ENCODE data around the gene NDUFS3. TPM values are rescaled to one million over a fixed set of nuclear protein-coding genes. Genes with fewer than 3 reads are reported as not detected.

NDUFS3 gene
- total RNA-seq, 1 experiment from 2014 or later = 135 TPM

GRCh38 chr11:47591764-47592163 lies 12.9 kb downstream of the NDUFS3 start:
- TF ChIP-seq POLR2AphosphoS5 (IDR thresholded peaks at IDR 0.05; ENCODE audit: low read depth, low read length) (no peak), SIN3A (IDR thresholded peaks at IDR 0.05; ENCODE audit: borderline replicate concordance, insufficient read depth, low read depth, low read length) (no peak), CTCF (IDR thresholded peaks at IDR 0.05) (no peak), TCF7L2 (IDR thresholded peaks at IDR 0.05; ENCODE audit: low read depth, low read length) (no peak)
- TF ChIP-seq, protein P1, sequence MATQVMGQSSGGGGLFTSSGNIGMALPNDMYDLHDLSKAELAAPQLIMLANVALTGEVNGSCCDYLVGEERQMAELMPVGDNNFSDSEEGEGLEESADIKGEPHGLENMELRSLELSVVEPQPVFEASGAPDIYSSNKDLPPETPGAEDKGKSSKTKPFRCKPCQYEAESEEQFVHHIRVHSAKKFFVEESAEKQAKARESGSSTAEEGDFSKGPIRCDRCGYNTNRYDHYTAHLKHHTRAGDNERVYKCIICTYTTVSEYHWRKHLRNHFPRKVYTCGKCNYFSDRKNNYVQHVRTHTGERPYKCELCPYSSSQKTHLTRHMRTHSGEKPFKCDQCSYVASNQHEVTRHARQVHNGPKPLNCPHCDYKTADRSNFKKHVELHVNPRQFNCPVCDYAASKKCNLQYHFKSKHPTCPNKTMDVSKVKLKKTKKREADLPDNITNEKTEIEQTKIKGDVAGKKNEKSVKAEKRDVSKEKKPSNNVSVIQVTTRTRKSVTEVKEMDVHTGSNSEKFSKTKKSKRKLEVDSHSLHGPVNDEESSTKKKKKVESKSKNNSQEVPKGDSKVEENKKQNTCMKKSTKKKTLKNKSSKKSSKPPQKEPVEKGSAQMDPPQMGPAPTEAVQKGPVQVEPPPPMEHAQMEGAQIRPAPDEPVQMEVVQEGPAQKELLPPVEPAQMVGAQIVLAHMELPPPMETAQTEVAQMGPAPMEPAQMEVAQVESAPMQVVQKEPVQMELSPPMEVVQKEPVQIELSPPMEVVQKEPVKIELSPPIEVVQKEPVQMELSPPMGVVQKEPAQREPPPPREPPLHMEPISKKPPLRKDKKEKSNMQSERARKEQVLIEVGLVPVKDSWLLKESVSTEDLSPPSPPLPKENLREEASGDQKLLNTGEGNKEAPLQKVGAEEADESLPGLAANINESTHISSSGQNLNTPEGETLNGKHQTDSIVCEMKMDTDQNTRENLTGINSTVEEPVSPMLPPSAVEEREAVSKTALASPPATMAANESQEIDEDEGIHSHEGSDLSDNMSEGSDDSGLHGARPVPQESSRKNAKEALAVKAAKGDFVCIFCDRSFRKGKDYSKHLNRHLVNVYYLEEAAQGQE (IDR thresholded peaks at IDR 0.05; ENCODE audit: insufficient read depth in 1 of 2, low read depth in 2 of 2, low read length in 1 of 2) = no peak
- ATAC-seq (no peak), DNase-seq (ENCODE audit: low read depth, low spot score) (no peak)
- Histone ChIP-seq H3K4me3 (ENCODE audit: low read depth in 2 of 2, low read length in 2 of 2) (no peak overlapping the region), H3K27ac (ENCODE audit: low read length) (no peak overlapping the region), H3K27me3 (ENCODE audit: control insufficient read depth, insufficient read depth, low read length) (peaks cover 6% of the 10 kb centered on the region; the same call in 1 of the 2 replicates), H3K36me3 (ENCODE audit: control insufficient read depth, insufficient read depth, low read length) (no peaks in the 10 kb centered on the region), H3K4me1 (ENCODE audit: control insufficient read depth, insufficient read depth, low read length) (peaks cover 4% of the 10 kb centered on the region), H3K9me3 (ENCODE audit: control insufficient read depth, insufficient read depth, low read depth, low read length) (no peaks in the 10 kb centered on the region)
- intact Hi-C loops (cut with micrococcal nuclease; ENCODE audit: unreplicated experiment) = no loop called here
- POLR2A ChIA-PET = no interaction called here
- CTCF ChIA-PET = no interaction called here
- BruUV-seq (replicated peaks) = no TSS peak
- in situ Hi-C loops (cut with HindIII; ENCODE audit: low pct_unique_long_range_greater_than_20kb, low sequenced_read_pairs) = no loop called here

DNA sequence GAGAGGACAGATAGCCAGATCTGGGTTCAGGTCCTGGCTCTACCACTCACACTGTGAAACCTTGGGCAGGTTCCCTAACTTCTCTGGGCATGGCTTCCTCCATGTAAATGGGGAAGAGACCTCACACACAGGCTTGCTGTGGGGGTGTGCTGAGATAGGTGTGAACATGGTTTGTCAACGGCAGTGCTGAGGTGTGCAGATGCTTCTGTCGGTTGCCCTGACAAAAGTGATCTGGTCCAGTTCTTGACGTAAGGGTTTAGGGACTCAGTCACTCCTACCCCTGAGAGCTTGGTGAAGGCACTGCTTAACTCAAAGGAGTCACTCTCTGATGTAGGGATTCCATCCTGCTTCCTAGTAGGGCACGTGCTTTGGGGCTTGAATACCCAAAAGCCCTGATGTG lies 13.4 kb downstream of the NDUFS3 start:
- ATAC-seq (no peak), DNase-seq (ENCODE audit: low read depth, low spot score) (no peak)
- TF ChIP-seq POLR2AphosphoS5 (IDR thresholded peaks at IDR 0.05; ENCODE audit: low read depth, low read length) (no peak), CTCF (IDR thresholded peaks at IDR 0.05) (no peak), SIN3A (IDR thresholded peaks at IDR 0.05; ENCODE audit: borderline replicate concordance, insufficient read depth, low read depth, low read length) (no peak), TCF7L2 (IDR thresholded peaks at IDR 0.05; ENCODE audit: low read depth, low read length) (no peak)
- TF ChIP-seq, protein P1 (IDR thresholded peaks at IDR 0.05; ENCODE audit: insufficient read depth in 1 of 2, low read depth in 2 of 2, low read length in 1 of 2) = no peak
- intact Hi-C loops (cut with micrococcal nuclease; ENCODE audit: unreplicated experiment) = no loop called here
- H3K27ac ChIP-seq (ENCODE audit: low read length) = no peak overlapping the region
- H3K4me3 ChIP-seq (ENCODE audit: low read depth in 2 of 2, low read length in 2 of 2) = no peak overlapping the region
- no peaks in the 10 kb centered on the region for H3K36me3 ChIP-seq (ENCODE audit: control insufficient read depth, insufficient read depth, low read length)
- CTCF ChIA-PET = no interaction called here
- peaks cover 6% of the 10 kb centered on the region; the same call in 1 of the 2 replicates for H3K27me3 ChIP-seq (ENCODE audit: control insufficient read depth, insufficient read depth, low read length)
- peaks cover 4% of the 10 kb centered on the region for H3K4me1 ChIP-seq (ENCODE audit: control insufficient read depth, insufficient read depth, low read length)
- BruUV-seq (replicated peaks) = no TSS peak
- POLR2A ChIA-PET = no interaction called here
- no peaks in the 10 kb centered on the region for H3K9me3 ChIP-seq (ENCODE audit: control insufficient read depth, insufficient read depth, low read depth, low read length)
- in situ Hi-C loops (cut with HindIII; ENCODE audit: low pct_unique_long_range_greater_than_20kb, low sequenced_read_pairs) = no loop called here
